Neural cell (in vitro differentiated cells): ENCODE measurements around the gene ZNF37A. TPM values are rescaled to one million over a fixed set of nuclear protein-coding genes. Genes with fewer than 3 reads are reported as not detected.
"Not testable (repeated sequence)": the region's sequence is repeated elsewhere in the genome, so short reads cannot be mapped to it uniquely, and the experiment has no call there.

ENCODE experiments used
- H2AFZ ChIP-seq: fragments of 200-600, 300-800 bp; sonication (generic), shearing (Covaris generic); 2 replicates; pipeline ENCODE4 v1.6.0; 2014; ENCODE audit warnings: low read depth, mild to moderate bottlenecking, antibody characterized with exemption, low read length, moderate library complexity
- H3F3A ChIP-seq: fragments of 200-600 bp; shearing (Covaris generic); 2 replicates; pipeline ENCODE4 v1.6.1; 2016; ENCODE audit warnings: mild to moderate bottlenecking, moderate library complexity, mixed read lengths, antibody characterized with exemption, low read length; ENCODE audit not compliant: insufficient read depth, poor library complexity, severe bottlenecking
- H3K27ac ChIP-seq: fragments of 200-600, 300-800 bp; sonication (generic), shearing (Covaris generic); 2 replicates; pipeline ENCODE4 v1.5.1; 2014; ENCODE audit warnings: mild to moderate bottlenecking, low read length, moderate library complexity
- H3K27me3 ChIP-seq: fragments of 300-800, 200-600 bp; sonication (generic), shearing (Covaris generic); 2 replicates; pipeline ENCODE4 v1.6.0; 2014; ENCODE audit warnings: mild to moderate bottlenecking, low read depth, low read length, moderate library complexity; ENCODE audit not compliant: insufficient read depth
- H3K36me3 ChIP-seq: fragments of 300-800, 200-600 bp; sonication (generic), shearing (Covaris generic); 2 replicates; pipeline ENCODE4 v1.5.1; 2014; ENCODE audit warnings: mild to moderate bottlenecking, antibody characterized with exemption, low read length, moderate library complexity; ENCODE audit not compliant: insufficient read depth
- H3K4me2 ChIP-seq: fragments of 300-800, 200-600 bp; sonication (generic), shearing (Covaris generic); 2 replicates; pipeline ENCODE4 v1.6.0; 2014; ENCODE audit warnings: mild to moderate bottlenecking, low read length
- H3K4me3 ChIP-seq: fragments of 300-800, 200-600 bp; sonication (generic), shearing (Covaris generic); 2 replicates; pipeline ENCODE4 v1.5.1; 2014; ENCODE audit warnings: mild to moderate bottlenecking, low read length, moderate library complexity
- H3K79me2 ChIP-seq: fragments of 200-600 bp; shearing (Covaris generic); replicated peaks from 2 replicates; pipeline ENCODE4 v1.6.0; 2014; ENCODE audit warnings: mild to moderate bottlenecking, low read length, moderate library complexity; ENCODE audit not compliant: insufficient read depth
- H3K9ac ChIP-seq: fragments of 300-800, 200-600 bp; sonication (generic), shearing (Covaris generic); 2 replicates; pipeline ENCODE4 v1.6.1; 2016; ENCODE audit warnings: mild to moderate bottlenecking, low read length, mixed read lengths
- H3K9me2 ChIP-seq: fragments of 200-600 bp; shearing (Covaris generic); 2 replicates; pipeline ENCODE4 v1.6.1; 2016; ENCODE audit warnings: mild to moderate bottlenecking, low read length, mixed read lengths; ENCODE audit not compliant: insufficient read depth
- H3K9me3 ChIP-seq: fragments of 200-600, 300-800 bp; sonication (generic), shearing (Covaris generic); 2 replicates; pipeline ENCODE4 v1.6.1; 2016; ENCODE audit warnings: mild to moderate bottlenecking, mixed run types, low read length, moderate library complexity, mixed read lengths
- H4K20me1 ChIP-seq: fragments of 200-600 bp; shearing (Covaris generic); 2 replicates; pipeline ENCODE4 v1.6.1; 2016; ENCODE audit warnings: mild to moderate bottlenecking, mixed run types; ENCODE audit not compliant: insufficient read depth
- CTCF ChIP-seq: fragments of 450-650 bp; IDR thresholded peaks from 2 replicates; pipeline ENCODE4 v1.5.1; 2014; ENCODE audit warnings: antibody characterized with exemption, mild to moderate bottlenecking, moderate library complexity; ENCODE audit not compliant: poor library complexity, severe bottlenecking
- EP300 ChIP-seq: fragments of 450-650 bp; conservative IDR thresholded peaks from 2 replicates; pipeline ENCODE4 v1.6.1; 2014; ENCODE audit warnings: antibody characterized with exemption, mild to moderate bottlenecking, moderate library complexity; ENCODE audit not compliant: poor library complexity, severe bottlenecking
- EZH2 ChIP-seq: fragments of 200-600, 300-800 bp; shearing (Covaris generic), sonication (generic); IDR thresholded peaks from 2 replicates; pipeline ENCODE4 v1.6.1; 2014; ENCODE audit warnings: antibody characterized with exemption, low read length, borderline replicate concordance, mild to moderate bottlenecking; ENCODE audit not compliant: insufficient read depth, poor library complexity, severe bottlenecking
- MXI1 ChIP-seq: fragments of 450-650 bp; conservative IDR thresholded peaks from 2 replicates; pipeline ENCODE4 v1.6.1; 2014; ENCODE audit warnings: antibody characterized with exemption, mild to moderate bottlenecking; ENCODE audit not compliant: poor library complexity, severe bottlenecking
- POLR2AphosphoS5 ChIP-seq: IDR thresholded peaks from 2 replicates; pipeline ENCODE4 v1.6.1; 2012
- RAD21 ChIP-seq: fragments of 450-650 bp; conservative IDR thresholded peaks from 2 replicates; pipeline ENCODE4 v1.6.1; 2014; ENCODE audit warnings: antibody characterized with exemption, mild to moderate bottlenecking, moderate library complexity
- REST ChIP-seq: IDR thresholded peaks from 2 replicates; pipeline ENCODE4 v1.6.1; 2012; ENCODE audit warnings: borderline replicate concordance
- SMC3 ChIP-seq: fragments of 450-650 bp; conservative IDR thresholded peaks from 2 replicates; pipeline ENCODE4 v1.6.1; 2014; ENCODE audit warnings: antibody characterized with exemption, mild to moderate bottlenecking, moderate library complexity; ENCODE audit not compliant: poor library complexity
- TAF1 ChIP-seq: IDR thresholded peaks from 2 replicates; pipeline ENCODE4 v1.6.1; 2012; ENCODE audit warnings: low read depth
- polyA plus RNA-seq: library from polyadenylated mRNA; depleted of rRNA; stranded (reverse); fragments of >200 nt; gene quantifications from 2 replicates; pipeline ENCODE4 v1.2.3, GENCODE V29; 2014

ZNF37A gene
- polyA plus RNA-seq, 1 donor from 2014 or later: 8.9 TPM

- Histone ChIP-seq H3K9me3 (peaks cover 2% of the 10 kb centered on the region), H3K9me2 (no peaks in the 10 kb centered on the region), H4K20me1 (no peaks in the 10 kb centered on the region), H2AFZ (no peak overlapping the region), H3K79me2 (no peaks in the 10 kb centered on the region), H3K36me3 (no peaks in the 10 kb centered on the region), H3F3A (no peaks in the 10 kb centered on the region), H3K9ac (no peak overlapping the region), H3K27ac (no peak overlapping the region), H3K4me2 (no peak overlapping the region), H3K27me3 (no peaks in the 10 kb centered on the region), H3K4me3 (no peak overlapping the region)
- no peak for TF ChIP-seq CTCF
- no peak for TF ChIP-seq MXI1
- TF ChIP-seq EZH2: no peak
- TF ChIP-seq REST: no peak
Observed at GRCh38 chr10:38147686-38148085, 53.5 kb downstream of the ZNF37A start.

- not testable (repeated sequence) for H2AFZ ChIP-seq, H3K79me2 ChIP-seq, H3F3A ChIP-seq, H3K27me3 ChIP-seq, H3K27ac ChIP-seq, H4K20me1 ChIP-seq, H3K4me3 ChIP-seq, H3K9ac ChIP-seq, H3K9me2 ChIP-seq, H3K36me3 ChIP-seq, H3K9me3 ChIP-seq, H3K4me2 ChIP-seq
Observed at GRCh38 chr10:38150891-38151463, 56.8 kb downstream of the ZNF37A start.

- Histone ChIP-seq H3K9me3 (peaks cover 6% of the 10 kb centered on the region), H3F3A (no peaks in the 10 kb centered on the region), H4K20me1 (no peaks in the 10 kb centered on the region), H3K9ac (no peak overlapping the region), H3K4me2 (no peak overlapping the region), H3K4me3 (no peak overlapping the region), H2AFZ (no peak overlapping the region), H3K27ac (no peak overlapping the region), H3K36me3 (no peaks in the 10 kb centered on the region), H3K79me2 (no peaks in the 10 kb centered on the region), H3K9me2 (no peaks in the 10 kb centered on the region), H3K27me3 (no peaks in the 10 kb centered on the region)
- no peak for TF ChIP-seq MXI1
- no peak for TF ChIP-seq POLR2AphosphoS5
- TF ChIP-seq EZH2: no peak
- no peak for TF ChIP-seq SMC3
- TF ChIP-seq CTCF: no peak
- no peak for TF ChIP-seq REST
- TF ChIP-seq EP300: no peak
- TF ChIP-seq TAF1: no peak
- TF ChIP-seq RAD21: no peak
Observed at GRCh38 chr10:38156416-38157269, 62.5 kb downstream of the ZNF37A start.
